Psoas muscle (tissue), 8 donors: ENCODE data around the gene NPM3. TPM values are rescaled to one million over a fixed set of nuclear protein-coding genes. Genes with fewer than 3 reads are reported as not detected.
"Not testable (repeated sequence)": the region's sequence is repeated elsewhere in the genome, so short reads cannot be mapped to it uniquely, and the experiment has no call there.

Experiments
- ATAC-seq, 4 donors: fragments of 200-7000 bp; cut with Tn5 transposase; one replicate each; pipeline ENCODE4 v1.9.1; 2020; ENCODE audit warnings: moderate library complexity in 3 of 4, mild to moderate bottlenecking in 2 of 4
- DNase-seq, 2 donors: peaks; one replicate each; pipeline ENCODE4 v3.0.0-alpha.2; 2020
- H3K27ac ChIP-seq: fragments of 200-600 bp; one replicate; pipeline ENCODE4 v1.8.0; 2022
- H3K27me3 ChIP-seq, 3 donors: fragments of 200-600 bp in 1 of 3; one replicate each; pipeline versions ENCODE4 v1.6.1 to v1.8.0; 2013 to 2022; ENCODE audit warnings: low read length in 2 of 3, mild to moderate bottlenecking in 2 of 3, moderate library complexity in 1 of 3; ENCODE audit not compliant: insufficient read depth in 3 of 3
- H3K36me3 ChIP-seq, 2 donors: fragments of 200-600 bp in 1 of 2; one replicate each; pipeline versions ENCODE4 v1.6.1 to v1.8.0; 2013 to 2022; ENCODE audit warnings: low read depth in 1 of 2, mild to moderate bottlenecking in 1 of 2, moderate library complexity in 1 of 2; ENCODE audit not compliant: insufficient read depth in 1 of 2
- H3K4me1 ChIP-seq: fragments of 200-600 bp; one replicate; pipeline ENCODE4 v1.8.0; 2022
- H3K4me3 ChIP-seq: fragments of 200-600 bp; one replicate; pipeline ENCODE4 v1.8.0; 2022; ENCODE audit warnings: mild to moderate bottlenecking
- H3K9me3 ChIP-seq: fragments of 200-600 bp; one replicate; pipeline ENCODE4 v1.8.0; 2022
- WGBS, 3 donors: extraction: QIAGEN DNeasy Blood & Tissue Kit; methylation state at CpG; one replicate each; pipeline versions ENCODE4 v1.1.6 to v1.1.7; 2013; 5-methylcytosine and 5-hydroxymethylcytosine counted together
- intact Hi-C, 2 donors: fragments of 100-400 bp; cut with DNase I; formaldehyde crosslinking; loops; one replicate each; pipeline versions ENCODE4 v1.11.0 to v1.14.2; 2022
- polyA plus RNA-seq, 3 donors: library from polyadenylated mRNA; stranded (reverse); fragments of 200-250 nt; gene quantifications; one replicate each; pipeline ENCODE4 v1.2.3, GENCODE V29; 2013
- total RNA-seq, 4 donors: library from RNA; stranded (reverse); fragmentation: NEBNext Ultra II Directional in 2 of 4; extraction: Animal tissue kit (Norgen Biotek cat#: 25700) in 2 of 4; gene quantifications; one replicate each; pipeline versions ENCODE4 v1.2.1 to v1.2.4, GENCODE V29; 2021 to 2023
- TF ChIP-seq, protein P1 (sequence below): fragments of 200-600 bp; IDR thresholded peaks from one replicate; pipeline ENCODE4 v1.8.0; 2022; ENCODE audit warnings: antibody characterized with exemption
- donor health status: healthy with polysubstance abuse.
- donor health status: DM: no; HTN: no; CAD: no; lungs with moderate emphysema.
- donor health status: Bipolar disorder and iron deficiency.
- donor health status: healthy.
- donor health status: DM: yes; HTN: yes; CAD: no.
- donor health status: DM: no; HTN: no; CAD: no.
- donor health status: DM: no; HTN: no; CAD: no.
- donor health status: DM: yes; HTN: yes; CAD: no.

NPM3 gene
- total and polyA plus RNA-seq, 7 donors: 12.3 to 52.6 (median 18.5) TPM

DNA sequence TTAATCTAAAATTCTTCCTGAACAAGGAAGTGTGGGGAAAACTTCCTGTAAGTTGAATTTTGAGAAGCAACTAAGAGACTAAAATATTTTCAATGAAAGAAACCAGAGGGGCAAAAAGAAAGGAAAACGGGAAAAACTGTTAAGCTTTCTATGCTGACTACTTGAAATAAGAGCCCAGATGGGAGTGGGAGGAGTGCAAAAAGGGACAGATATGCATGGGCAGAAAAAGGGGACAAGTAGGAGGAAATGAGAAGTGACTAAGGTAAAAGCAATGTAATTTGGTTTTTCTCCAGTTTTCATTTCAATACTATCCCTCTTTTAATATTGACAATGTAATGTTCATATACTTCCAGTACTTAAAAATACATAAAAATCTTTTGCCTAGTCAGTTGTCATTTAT, 23.9 kb upstream of the NPM3 start:
- DNase-seq (no peak), ATAC-seq (no peak)
- Histone ChIP-seq H3K4me1 (peaks cover 6% of the 10 kb centered on the region), H3K9me3 (no peaks in the 10 kb centered on the region), H3K4me3 (no peak overlapping the region), H3K36me3 (peaks cover 7 to 100% of the 10 kb centered on the region in 2 donors), H3K27me3 (no peaks in the 10 kb centered on the region), H3K27ac (no peak overlapping the region)
- WGBS, 3 donors: 73 to 85% (median 82%) methylated on average over 1 of the region's 1 CpG
- intact Hi-C loops: loop anchor here in 1 of 2 donors (10.0 kb wide), 1 partner anchor 872 kb away; no protein-coding TSS in a partner anchor
- TF ChIP-seq, protein P1, sequence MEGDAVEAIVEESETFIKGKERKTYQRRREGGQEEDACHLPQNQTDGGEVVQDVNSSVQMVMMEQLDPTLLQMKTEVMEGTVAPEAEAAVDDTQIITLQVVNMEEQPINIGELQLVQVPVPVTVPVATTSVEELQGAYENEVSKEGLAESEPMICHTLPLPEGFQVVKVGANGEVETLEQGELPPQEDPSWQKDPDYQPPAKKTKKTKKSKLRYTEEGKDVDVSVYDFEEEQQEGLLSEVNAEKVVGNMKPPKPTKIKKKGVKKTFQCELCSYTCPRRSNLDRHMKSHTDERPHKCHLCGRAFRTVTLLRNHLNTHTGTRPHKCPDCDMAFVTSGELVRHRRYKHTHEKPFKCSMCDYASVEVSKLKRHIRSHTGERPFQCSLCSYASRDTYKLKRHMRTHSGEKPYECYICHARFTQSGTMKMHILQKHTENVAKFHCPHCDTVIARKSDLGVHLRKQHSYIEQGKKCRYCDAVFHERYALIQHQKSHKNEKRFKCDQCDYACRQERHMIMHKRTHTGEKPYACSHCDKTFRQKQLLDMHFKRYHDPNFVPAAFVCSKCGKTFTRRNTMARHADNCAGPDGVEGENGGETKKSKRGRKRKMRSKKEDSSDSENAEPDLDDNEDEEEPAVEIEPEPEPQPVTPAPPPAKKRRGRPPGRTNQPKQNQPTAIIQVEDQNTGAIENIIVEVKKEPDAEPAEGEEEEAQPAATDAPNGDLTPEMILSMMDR: no peak

DNA sequence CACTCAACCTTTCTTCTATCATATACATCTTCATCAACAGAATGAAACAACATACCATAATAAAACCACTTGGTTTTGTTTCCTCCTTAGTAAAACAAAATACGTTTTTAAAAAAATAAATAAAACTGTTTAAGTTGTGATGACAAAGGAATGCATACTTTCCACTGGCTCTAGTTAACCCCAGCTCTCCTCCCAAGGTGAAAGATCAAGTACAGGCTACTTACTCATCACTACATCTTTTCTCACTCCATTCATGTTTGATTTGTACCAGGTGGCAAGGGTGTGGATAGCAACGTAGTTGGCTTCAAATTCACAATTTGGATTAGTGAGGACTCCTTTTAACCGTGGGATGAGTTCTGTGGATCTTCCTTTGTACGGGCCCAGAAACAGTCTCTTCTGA, 20.3 kb upstream of the NPM3 start:
- DNase-seq (no peak), ATAC-seq (no peak)
- peaks cover 23 to 100% of the 10 kb centered on the region in 2 donors for H3K36me3 ChIP-seq
- no peaks in the 10 kb centered on the region for H3K9me3 ChIP-seq
- H3K4me3 ChIP-seq: no peak overlapping the region
- TF ChIP-seq, protein P1: no peak
- 64 to 76% (median 64%) methylated on average over 4 of the region's 4 CpGs for whole genome bisulfite sequencing, 3 donors
- intact Hi-C loops: loop anchor here in 1 of 2 donors (10.0 kb wide), 1 partner anchor 869 kb away; no protein-coding TSS in a partner anchor
- no peak overlapping the region for H3K27ac ChIP-seq
- H3K4me1 ChIP-seq: no peaks in the 10 kb centered on the region
- no peaks in the 10 kb centered on the region for H3K27me3 ChIP-seq

DNA sequence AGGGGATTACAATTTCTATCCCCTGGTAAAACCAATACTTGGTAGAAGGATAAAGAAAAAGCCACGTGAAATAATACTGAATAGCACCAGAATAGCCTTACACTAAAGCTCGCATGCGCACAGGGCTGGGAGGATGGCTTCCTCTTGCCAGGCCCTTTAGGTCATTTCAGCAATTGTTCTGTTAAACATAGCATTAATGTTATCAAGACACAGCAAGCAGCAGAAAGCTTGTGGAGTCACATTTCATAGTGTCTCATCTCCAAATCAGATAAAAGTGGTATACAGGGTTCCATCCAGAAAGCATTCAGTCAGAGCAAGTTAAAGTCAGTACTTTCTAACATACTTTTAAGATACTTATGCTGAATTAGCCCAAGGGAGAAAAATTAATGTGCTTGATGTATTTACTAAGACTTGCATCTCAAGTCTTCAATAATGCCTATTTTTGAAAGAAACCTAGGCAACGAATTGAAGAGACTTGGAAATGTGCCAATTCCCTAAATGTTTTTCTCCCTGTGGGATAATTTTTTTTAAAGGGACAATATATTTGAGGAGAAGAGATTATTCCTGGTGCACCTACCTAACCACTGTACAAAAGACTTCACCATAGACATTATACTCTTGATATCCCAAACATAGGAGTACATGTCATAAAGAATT, 14.3 kb upstream of the NPM3 start:
- ATAC-seq: no peak
- WGBS, 3 donors: 69 to 78% (median 73%) methylated on average over 4 of the region's 4 CpGs
- Histone ChIP-seq H3K36me3 (peaks cover 22 to 100% of the 10 kb centered on the region in 2 donors), H3K4me3 (no peak overlapping the region), H3K4me1 (no peaks in the 10 kb centered on the region), H3K27me3 (no peaks in the 10 kb centered on the region), H3K27ac (no peak overlapping the region), H3K9me3 (no peaks in the 10 kb centered on the region)
- DNase-seq: no peak
- intact Hi-C loops: no loop called here
- TF ChIP-seq, protein P1: no peak

DNA sequence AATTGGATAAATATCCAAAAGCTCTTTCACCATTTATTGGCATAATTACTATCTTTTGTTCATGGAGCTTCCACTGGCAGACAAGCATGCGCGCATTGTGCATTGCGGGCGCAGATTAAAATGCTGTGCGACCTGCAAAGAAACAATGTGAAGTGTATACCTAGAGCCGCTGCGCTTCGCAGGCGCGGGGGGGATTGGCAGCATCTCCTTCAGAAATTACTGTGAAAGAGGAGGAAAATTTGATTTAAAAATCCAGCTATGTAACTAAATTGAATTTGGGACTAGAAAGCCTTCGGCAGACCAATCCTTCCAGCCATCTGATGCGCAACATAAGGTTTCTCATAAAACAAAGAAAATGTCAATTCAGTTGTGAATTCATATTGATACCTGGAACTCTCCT, 10.3 kb upstream of the NPM3 start:
- no peaks in the 10 kb centered on the region for H3K27me3 ChIP-seq
- WGBS, 3 donors: 95 to 97% (median 96%) methylated on average over 12 of the region's 12 CpGs
- intact Hi-C loops: no loop called here
- TF ChIP-seq, protein P1: no peak
- no peak overlapping the region for H3K4me3 ChIP-seq
- no peaks in the 10 kb centered on the region for H3K4me1 ChIP-seq
- H3K9me3 ChIP-seq: no peaks in the 10 kb centered on the region
- peaks cover 14 to 100% of the 10 kb centered on the region in 2 donors for H3K36me3 ChIP-seq
- no peak overlapping the region for H3K27ac ChIP-seq
- DNase-seq (no peak), ATAC-seq (no peak)

DNA sequence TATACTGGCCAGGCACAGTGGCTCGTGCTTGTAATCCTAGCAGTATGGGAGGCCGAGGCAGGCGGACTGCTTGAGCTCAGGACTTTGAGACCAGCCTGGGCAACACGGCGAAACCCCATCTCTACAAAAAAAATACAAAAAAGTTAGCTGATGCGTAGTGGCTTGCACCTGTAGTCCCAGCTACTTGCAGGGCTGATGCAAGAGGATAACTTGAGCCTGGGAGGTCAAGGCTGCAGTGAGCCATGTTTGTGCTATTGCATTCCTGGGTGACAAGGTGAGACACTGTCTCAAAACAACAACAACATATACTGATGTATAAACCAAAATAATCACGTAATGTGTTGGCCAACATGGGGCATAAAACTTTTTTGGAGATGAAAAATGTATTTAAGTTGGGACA, 6.4 kb upstream of the NPM3 start:
- Histone ChIP-seq H3K4me3 (no peak overlapping the region), H3K9me3 (no peaks in the 10 kb centered on the region), H3K27ac (no peak overlapping the region), H3K4me1 (peaks cover under 1% of the 10 kb centered on the region), H3K36me3 (peaks cover 17 to 100% of the 10 kb centered on the region in 2 donors), H3K27me3 (no peaks in the 10 kb centered on the region)
- TF ChIP-seq, protein P1: no peak
- 89 to 95% (median 91%) methylated on average over 7 of the region's 7 CpGs for WGBS, 3 donors
- ATAC-seq (no peak), DNase-seq (no peak)
- intact Hi-C loops: no loop called here

DNA sequence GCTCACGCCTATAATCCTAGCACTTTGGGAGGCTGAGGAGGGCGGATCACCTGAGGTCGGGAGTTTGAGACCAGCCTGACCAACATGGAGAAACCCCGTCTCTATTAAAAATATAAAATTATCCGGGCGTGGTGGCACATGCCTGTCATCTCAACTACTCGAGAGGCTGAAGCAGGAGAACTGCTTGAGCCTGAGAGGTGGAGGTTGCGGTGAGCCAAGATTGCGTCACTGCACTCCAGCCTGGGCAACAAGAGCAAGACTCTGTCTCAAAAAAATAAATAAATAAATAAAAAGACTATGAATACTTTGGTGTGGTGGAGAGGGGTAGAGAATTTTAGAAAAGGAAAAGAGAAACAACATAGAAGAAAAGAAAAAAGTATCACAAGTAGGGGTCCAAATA, 6.0 kb upstream of the NPM3 start:
- intact Hi-C loops, H3K27me3 ChIP-seq, H3K4me1 ChIP-seq, H3K4me3 ChIP-seq, H3K27ac ChIP-seq, ATAC-seq, DNase-seq, H3K9me3 ChIP-seq: not testable (repeated sequence)
- H3K36me3 ChIP-seq: peaks cover 17 to 100% of the 10 kb centered on the region in 2 donors
- WGBS, 3 donors: 82 to 91% (median 86%) methylated on average over 9 of the region's 9 CpGs
